AG04449 (cell line): ENCODE measurements around the gene ADGRF3.

Experiments
- CTCF ChIA-PET: fragments of 350-600 bp; formaldehyde crosslinking; extraction: SDS; loops from one replicate; lab custom pipeline; 2021; ENCODE audit warnings: antibody characterized with exemption; lab: Yijun Ruan, JAX
- POLR2A ChIA-PET: fragments of 400-600, 350-600 bp; formaldehyde crosslinking; extraction: SDS; loops from one replicate; lab custom pipeline; 2020; ENCODE audit warnings: antibody characterized with exemption, inconsistent platforms; lab: Yijun Ruan, JAX
- DNase-seq: peaks from one replicate; pipeline ENCODE4 v3.0.0-alpha.2; 2010; ENCODE audit warnings: low read depth, low spot score
- H3K4me3 ChIP-seq: 2 replicates; pipeline ENCODE4 v1.5.1; 2011; ENCODE audit warnings: low read depth, mild to moderate bottlenecking, control low read depth, low read length
- TF ChIP-seq, protein P1 (sequence below): IDR thresholded peaks from one replicate; pipeline ENCODE4 v1.5.1; 2011; ENCODE audit warnings: mild to moderate bottlenecking, moderate library complexity, low read length, control low read depth, inconsistent platforms; ENCODE audit not compliant: insufficient read depth; ENCODE audit errors: missing control alignments

Gene ADGRF3

GRCh38 chr2:26298638-26299393, 47.8 kb downstream of the ADGRF3 start:
- DNase-seq = no peak
- CTCF ChIA-PET = interaction anchor here (0.7 to 1.3 kb wide), 4 partner anchors 10 to 279 kb away, joined by 3 to 4 read pairs (median 3); no protein-coding TSS in a partner anchor
- TF ChIP-seq, protein P1, sequence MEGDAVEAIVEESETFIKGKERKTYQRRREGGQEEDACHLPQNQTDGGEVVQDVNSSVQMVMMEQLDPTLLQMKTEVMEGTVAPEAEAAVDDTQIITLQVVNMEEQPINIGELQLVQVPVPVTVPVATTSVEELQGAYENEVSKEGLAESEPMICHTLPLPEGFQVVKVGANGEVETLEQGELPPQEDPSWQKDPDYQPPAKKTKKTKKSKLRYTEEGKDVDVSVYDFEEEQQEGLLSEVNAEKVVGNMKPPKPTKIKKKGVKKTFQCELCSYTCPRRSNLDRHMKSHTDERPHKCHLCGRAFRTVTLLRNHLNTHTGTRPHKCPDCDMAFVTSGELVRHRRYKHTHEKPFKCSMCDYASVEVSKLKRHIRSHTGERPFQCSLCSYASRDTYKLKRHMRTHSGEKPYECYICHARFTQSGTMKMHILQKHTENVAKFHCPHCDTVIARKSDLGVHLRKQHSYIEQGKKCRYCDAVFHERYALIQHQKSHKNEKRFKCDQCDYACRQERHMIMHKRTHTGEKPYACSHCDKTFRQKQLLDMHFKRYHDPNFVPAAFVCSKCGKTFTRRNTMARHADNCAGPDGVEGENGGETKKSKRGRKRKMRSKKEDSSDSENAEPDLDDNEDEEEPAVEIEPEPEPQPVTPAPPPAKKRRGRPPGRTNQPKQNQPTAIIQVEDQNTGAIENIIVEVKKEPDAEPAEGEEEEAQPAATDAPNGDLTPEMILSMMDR = no peak
- peak overlapping the region; percentile 57 for H3K4me3 ChIP-seq
- POLR2A ChIA-PET = interaction anchor here (1.0 kb wide), 1 partner anchor 53 kb away, joined by 3 read pairs; no protein-coding TSS in a partner anchor

DNA sequence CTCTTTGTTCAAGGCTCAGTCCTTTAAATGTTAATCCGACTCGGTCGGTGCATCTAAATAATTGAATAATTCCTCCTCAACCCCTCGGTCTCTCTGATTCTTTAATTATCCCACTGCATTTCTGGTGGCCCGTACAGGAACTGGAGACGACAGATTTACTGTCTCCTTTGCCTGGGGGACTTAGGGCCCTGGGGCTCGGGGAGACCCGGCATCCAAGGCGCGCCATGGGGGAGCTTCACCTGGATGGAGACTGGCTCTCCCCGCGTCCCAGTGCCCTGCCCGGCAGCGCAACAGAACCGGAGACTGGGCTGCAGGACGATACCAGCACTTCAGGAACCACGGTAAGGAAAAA, 48.3 kb downstream of the ADGRF3 start:
- POLR2A ChIA-PET = no interaction called here
- no peak for DNase-seq
- no peak overlapping the region for H3K4me3 ChIP-seq
- CTCF ChIA-PET = interaction anchor here (0.7 to 1.2 kb wide), 2 partner anchors 15 to 29 kb away, joined by 3 read pairs; no protein-coding TSS in a partner anchor
- TF ChIP-seq, protein P1 = no peak

DNA sequence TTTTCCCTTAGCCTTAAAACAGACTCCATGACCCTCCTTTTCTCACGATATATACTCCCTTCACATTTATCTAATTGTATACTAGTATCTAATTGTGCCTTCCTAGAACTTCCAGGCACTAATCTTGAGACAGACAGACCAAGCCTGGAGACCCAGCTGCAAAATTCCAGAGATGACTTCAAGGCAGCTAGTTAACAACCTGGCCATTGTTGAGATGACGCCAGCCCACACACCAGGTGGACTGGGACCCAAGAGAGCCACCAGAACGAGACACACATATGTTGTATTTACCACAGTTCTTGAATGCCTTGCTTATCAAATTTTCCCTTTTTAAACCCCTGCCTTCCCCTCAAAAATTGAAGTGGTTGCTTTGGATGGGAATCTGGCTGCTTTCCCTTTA, 49.5 kb downstream of the ADGRF3 start:
- ChIA-PET POLR2A (no interaction called here), CTCF (no interaction called here)
- no peak for DNase-seq
- H3K4me3 ChIP-seq = no peak overlapping the region
- TF ChIP-seq, protein P1 = no peak

DNA sequence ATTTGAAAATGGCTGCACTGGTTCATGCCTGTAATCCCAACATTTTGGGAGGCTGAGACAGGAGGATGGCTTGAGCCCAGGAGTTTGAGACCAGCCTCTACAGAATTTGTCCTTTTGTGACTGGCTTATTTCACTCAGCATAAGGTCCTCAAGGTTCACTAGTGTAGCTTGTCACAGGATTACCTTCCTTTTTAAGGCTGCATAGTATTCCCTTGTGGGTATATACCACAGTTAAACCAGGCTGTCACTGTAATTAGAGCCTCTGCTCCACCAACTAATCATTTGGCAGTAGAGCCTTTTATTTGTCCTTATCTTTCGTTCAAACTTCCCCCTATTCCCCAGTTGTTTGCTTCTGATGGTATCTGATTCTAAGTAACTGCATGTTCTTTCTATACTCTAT, 51.1 kb downstream of the ADGRF3 start:
- no peak for DNase-seq
- no peak overlapping the region for H3K4me3 ChIP-seq
- TF ChIP-seq, protein P1 = no peak
- ChIA-PET CTCF (no interaction called here), POLR2A (no interaction called here)

GRCh38 chr2:26292646-26293045, 53.9 kb downstream of the ADGRF3 start:
- ChIA-PET POLR2A (no interaction called here), CTCF (no interaction called here)
- DNase-seq = no peak
- TF ChIP-seq, protein P1 = no peak
- H3K4me3 ChIP-seq = no peak overlapping the region

GRCh38 chr2:26290001-26290400, 56.6 kb downstream of the ADGRF3 start:
- TF ChIP-seq, protein P1 = no peak
- ChIA-PET POLR2A (no interaction called here), CTCF (no interaction called here)
- no peak for DNase-seq
- no peak overlapping the region for H3K4me3 ChIP-seq
